HT-29 (cell line): Measurements from ENCODE around the gene GABRA6. TPM values are rescaled to one million over a fixed set of nuclear protein-coding genes. Genes with fewer than 3 reads are reported as not detected.

Experiments used
- DNase-seq: peaks from one replicate; pipeline ENCODE4 v3.0.0-alpha.2; 2015; ENCODE audit warnings: low spot score
- total RNA-seq: library from RNA; depleted of rRNA; stranded (reverse); fragments of >200 nt; shearing (Covaris generic); gene quantifications from 2 replicates; pipeline ENCODE4 v1.2.3, GENCODE V29; 2014; rRNA removed

Gene GABRA6
- total RNA-seq, 1 experiment from 2014 or later, result not detected

GRCh38 chr5:161751265-161751664 is 65.7 kb downstream of the GABRA6 start:
- no peak for DNase-seq

Other genes starting within 250 kb of the GABRA6 start
- not detected in 2 replicates for gene GABRB2, start 139.0 kb upstream of the GABRA6 start, total RNA-seq
- gene GABRA1, start 162.4 kb downstream of the GABRA6 start, total RNA-seq, result not detected in 2 replicates